H1 (cell line): ENCODE measurements around the gene AGBL1. TPM values are rescaled to one million over a fixed set of nuclear protein-coding genes. Genes with fewer than 3 reads are reported as not detected.

Experiments
- CTCF ChIA-PET: fragments of 300-600 bp; sonication (Branson Sonifier 250); formaldehyde crosslinking; loops from one replicate; lab custom pipeline; 2021; ENCODE audit not compliant: partially characterized antibody; lab: Charles Lee
- POLR2A ChIA-PET: fragments of 300-600 bp; sonication (Branson Sonifier 250); formaldehyde crosslinking; loops from one replicate; lab custom pipeline; 2021; ENCODE audit warnings: inconsistent platforms; ENCODE audit not compliant: partially characterized antibody; lab: Charles Lee
- DNase-seq, 2 experiments: peaks; one replicate each; pipeline versions ENCODE4 v3.0.0 to v3.0.0-alpha.2; 2010 to 2022; ENCODE audit warnings: low spot score in 2 of 2, low read depth in 1 of 2, mixed read lengths in 1 of 2
- FAIRE-seq: peaks from 2 replicates; lab custom pipeline; 2011; peaks lifted over from hg19 to GRCh38; lab: Jason Lieb, UNC
- H2AFZ ChIP-seq: 2 replicates; pipeline ENCODE4 v1.8.1; 2012; ENCODE audit warnings: low read length, inconsistent platforms
- H2AK5ac ChIP-seq: 2 replicates; pipeline ENCODE4 v1.6.1; 2013; ENCODE audit warnings: low read depth, low read length
- H2BK120ac ChIP-seq: replicated peaks from 2 replicates; pipeline ENCODE3; 2013; ENCODE audit warnings: low read depth, low read length, inconsistent platforms
- H2BK12ac ChIP-seq: 2 replicates; pipeline ENCODE4 v1.6.1; 2013; ENCODE audit warnings: low read depth, low read length
- H2BK15ac ChIP-seq: 2 replicates; pipeline ENCODE4 v1.6.1; 2013; ENCODE audit warnings: low read length
- H2BK20ac ChIP-seq: 2 replicates; pipeline ENCODE4 v1.6.1; 2013; ENCODE audit warnings: low read length
- H2BK5ac ChIP-seq: 2 replicates; pipeline ENCODE4 v1.6.1; 2013; ENCODE audit warnings: low read depth, low read length
- H3K14ac ChIP-seq: 2 replicates; pipeline ENCODE4 v1.6.1; 2013; ENCODE audit warnings: inconsistent platforms; ENCODE audit not compliant: insufficient read length
- H3K18ac ChIP-seq: 2 replicates; pipeline ENCODE4 v1.6.1; 2013; ENCODE audit warnings: low read length; ENCODE audit errors: extremely low read depth
- H3K23ac ChIP-seq: 2 replicates; pipeline ENCODE4 v1.6.1; 2013; ENCODE audit warnings: inconsistent platforms; ENCODE audit not compliant: insufficient read length
- H3K23me2 ChIP-seq: 2 replicates; pipeline ENCODE4 v1.6.1; 2013; ENCODE audit warnings: low read depth, low read length
- H3K27ac ChIP-seq: 2 replicates; pipeline ENCODE4 v1.6.1; 2011; ENCODE audit warnings: low read depth, low read length, inconsistent platforms
- H3K27me3 ChIP-seq, 4 experiments: replicated peaks in 1 of 4; 1 replicate in 1 of 4; 2 replicates in 3 of 4; pipeline versions ENCODE4 v1.6.1 to v1.8.1; 2011 to 2013; ENCODE audit warnings: low read length in 3 of 4, mild to moderate bottlenecking in 3 of 4, inconsistent platforms in 2 of 4, mixed read lengths in 2 of 4, moderate library complexity in 1 of 4; ENCODE audit not compliant: control insufficient read depth in 3 of 4, insufficient read depth in 3 of 4; ENCODE audit errors: extremely low read depth in 1 of 4
- H3K36me3 ChIP-seq, 4 experiments: 2 replicates each; pipeline versions ENCODE4 v1.6.1 to v1.8.1; 2011 to 2013; ENCODE audit warnings: mild to moderate bottlenecking in 4 of 4, low read length in 3 of 4, moderate library complexity in 2 of 4, control low read depth in 1 of 4, inconsistent platforms in 1 of 4; ENCODE audit not compliant: insufficient read depth in 4 of 4, control insufficient read depth in 2 of 4
- H3K4ac ChIP-seq: replicated peaks from 2 replicates; pipeline ENCODE3; 2013; ENCODE audit warnings: low read length, low read depth, mixed read lengths, inconsistent platforms; ENCODE audit not compliant: insufficient read length
- H3K4me1 ChIP-seq, 4 experiments: replicated peaks in 1 of 4; 1 replicate in 1 of 4; 2 replicates in 3 of 4; pipeline versions ENCODE4 v1.6.1 to v1.8.1; 2011 to 2013; ENCODE audit warnings: low read length in 3 of 4, inconsistent platforms in 2 of 4, mixed read lengths in 1 of 4; ENCODE audit not compliant: insufficient read depth in 4 of 4, control insufficient read depth in 3 of 4
- H3K4me2 ChIP-seq, 2 experiments: 2 replicates each; pipeline versions ENCODE4 v1.6.1 to v1.8.1; 2011 to 2013; ENCODE audit warnings: low read depth in 2 of 2, low read length in 2 of 2, control low read depth in 1 of 2, inconsistent platforms in 1 of 2, mild to moderate bottlenecking in 1 of 2; ENCODE audit not compliant: insufficient read depth in 1 of 2
- H3K4me3 ChIP-seq, 4 experiments: fragments of 200-600, 300-600 bp in 1 of 4; sonication (generic), shearing (Covaris generic), sonication (Bioruptor Twin) in 1 of 4; 2 replicates each; pipeline versions ENCODE4 v1.5.1 to v1.8.1; 2011 to 2016; ENCODE audit warnings: low read length in 4 of 4, low read depth in 3 of 4, control low read depth in 2 of 4, inconsistent platforms in 2 of 4, mild to moderate bottlenecking in 2 of 4, mixed read lengths in 1 of 4, moderate library complexity in 1 of 4; ENCODE audit not compliant: insufficient read depth in 2 of 4; ENCODE audit errors: extremely low read depth in 1 of 4
- H3K56ac ChIP-seq: replicated peaks from 2 replicates; pipeline ENCODE3; 2013; ENCODE audit warnings: low read depth, mild to moderate bottlenecking, mixed read lengths, low read length, inconsistent platforms; ENCODE audit not compliant: insufficient read length
- H3K79me1 ChIP-seq: 2 replicates; pipeline ENCODE4 v1.6.1; 2013; ENCODE audit warnings: low read depth, low read length, control low read depth
- H3K79me2 ChIP-seq, 2 experiments: 2 replicates each; pipeline versions ENCODE4 v1.6.1 to v1.8.1; 2012 to 2013; ENCODE audit warnings: low read length in 2 of 2, mild to moderate bottlenecking in 2 of 2, inconsistent platforms in 1 of 2; ENCODE audit not compliant: insufficient read depth in 2 of 2, control insufficient read depth in 1 of 2
- H3K9ac ChIP-seq, 4 experiments: replicated peaks in 1 of 4; 1 replicate in 1 of 4; 2 replicates in 3 of 4; pipeline versions ENCODE4 v1.6.1 to v1.8.1; 2011 to 2013; ENCODE audit warnings: low read depth in 3 of 4, low read length in 3 of 4, control low read depth in 2 of 4, mild to moderate bottlenecking in 2 of 4, moderate library complexity in 2 of 4, inconsistent platforms in 1 of 4; ENCODE audit errors: extremely low read depth in 1 of 4
- H3K9me3 ChIP-seq, 2 experiments: 2 replicates each; pipeline versions ENCODE4 v1.6.1 to v1.8.1; 2012 to 2013; ENCODE audit warnings: mild to moderate bottlenecking in 2 of 2, moderate library complexity in 2 of 2, control low read depth in 1 of 2, inconsistent platforms in 1 of 2, low read depth in 1 of 2, low read length in 1 of 2, mixed read lengths in 1 of 2; ENCODE audit not compliant: insufficient read depth in 2 of 2
- H4K20me1 ChIP-seq, 2 experiments: replicated peaks in 1 of 2; 2 replicates each; pipeline versions ENCODE3 to v1.8.1; 2011 to 2013; ENCODE audit warnings: inconsistent platforms in 2 of 2, low read length in 2 of 2, mild to moderate bottlenecking in 1 of 2; ENCODE audit not compliant: insufficient read depth in 2 of 2, control insufficient read depth in 1 of 2
- H4K5ac ChIP-seq: 2 replicates; pipeline ENCODE4 v1.6.1; 2013; ENCODE audit warnings: low read length, low read depth, mixed read lengths, inconsistent platforms; ENCODE audit not compliant: insufficient read length
- H4K8ac ChIP-seq: 2 replicates; pipeline ENCODE4 v1.8.0; 2013; ENCODE audit warnings: mild to moderate bottlenecking, moderate library complexity, low read length, inconsistent platforms; ENCODE audit not compliant: insufficient read depth; ENCODE audit errors: extremely low read depth
- H4K91ac ChIP-seq: replicated peaks from 2 replicates; pipeline ENCODE3; 2013; ENCODE audit warnings: low read length, mixed read lengths, inconsistent platforms; ENCODE audit not compliant: insufficient read length
- BACH1 ChIP-seq: IDR thresholded peaks from 2 replicates; pipeline ENCODE4 v1.6.1; 2012; ENCODE audit warnings: low read length, improper control_type of control experiment
- GABPA ChIP-seq: IDR thresholded peaks from 2 replicates; pipeline ENCODE4 v1.6.1; 2011; ENCODE audit warnings: mild to moderate bottlenecking, low read length, moderate library complexity, borderline replicate concordance; ENCODE audit not compliant: insufficient read depth
- GTF2F1 ChIP-seq: IDR thresholded peaks from 2 replicates; pipeline ENCODE4 v1.6.1; 2012; ENCODE audit warnings: low read depth, low read length, improper control_type of control experiment, borderline replicate concordance
- NANOG ChIP-seq: IDR thresholded peaks from 2 replicates; pipeline ENCODE4 v1.6.1; 2011; ENCODE audit warnings: low read length, low read depth, mild to moderate bottlenecking, inconsistent platforms; ENCODE audit not compliant: insufficient read depth, poor library complexity, severe bottlenecking
- RNF2 ChIP-seq: fragments of 200-900, 300-1000 bp; sonication (generic); IDR thresholded peaks from 2 replicates; pipeline ENCODE4 v1.7.1; 2016; ENCODE audit warnings: borderline replicate concordance, low read depth, mild to moderate bottlenecking, antibody characterized with exemption, low read length; ENCODE audit not compliant: poor library complexity, severe bottlenecking; ENCODE audit errors: missing control alignments
- SIRT6 ChIP-seq: IDR thresholded peaks from one replicate; pipeline ENCODE4 v1.7.1; 2012; ENCODE audit warnings: low read length, inconsistent platforms
- WGBS, 2 experiments: shearing (Covaris generic) in 1 of 2; methylation state at CpG; one replicate each; pipeline versions ENCODE4 v1.1.6 to v1.1.7; 2013 to 2015; ENCODE audit warnings: low lambda C conversion rate in 2 of 2, mixed read lengths in 2 of 2, inconsistent platforms in 1 of 2, low coverage in 1 of 2, missing lambda C conversion rate in 1 of 2; ENCODE audit not compliant: insufficient replicate concordance in 2 of 2, insufficient coverage in 1 of 2, insufficient read length in 1 of 2; ENCODE audit errors: extremely low coverage in 1 of 2, missing lambda C conversion rate in 1 of 2; 5-methylcytosine and 5-hydroxymethylcytosine counted together
- polyA plus RNA-seq, 7 experiments: library from polyadenylated mRNA; depleted of rRNA in 3 of 7; stranded (reverse) in 5 of 7; unstranded in 2 of 7; fragments of >200 nt in 5 of 7; fragments of 200-250 nt in 2 of 7; gene quantifications; 1 replicate in 5 of 7; 2 replicates in 1 of 7; 4 replicates in 1 of 7; pipeline versions ENCODE4 v1.2.1 to v1.2.3, GENCODE V29; 2011 to 2013; ENCODE audit warnings: missing spikeins in 2 of 7, mixed read lengths in 2 of 7
- total RNA-seq: library from RNA; stranded (reverse); fragmentation: NEBNext Ultra II Directional; extraction: Animal tissue kit (Norgen Biotek cat#: 25700); gene quantifications from 2 replicates; pipeline ENCODE4 v1.2.1, GENCODE V29; 2021

The AGBL1 gene
- total and polyA plus RNA-seq, 2 of the 8 experiments (the other 6 are each of a cell fraction or from before 2014, with no cell fraction given): not detected

GRCh38 chr15:86121568-86122225 is 42.0 kb downstream of the AGBL1 start:
- WGBS, 2 experiments: 80% methylated on average over 7 of the region's 7 CpGs; no CpG with 5 or more reads in 1 of the 2 experiments
- Histone ChIP-seq H3K23ac (no peak overlapping the region), H4K91ac (peak overlapping the region; percentile 4), H2AFZ (peak overlapping the region; percentile 71; the same call in 1 of the 2 replicates), H2BK120ac (peak overlapping the region; percentile 0), H3K79me2 (no peaks in the 10 kb centered on the region), H3K14ac (no peak overlapping the region), H3K27ac (no peak overlapping the region), H2BK20ac (peak overlapping the region; percentile 99), H3K36me3 (no peaks in the 10 kb centered on the region), H3K56ac (no peak overlapping the region), H3K18ac (0 out of 2 replicates have a peak overlapping the region, but pooled peaks have one; percentile 4), H4K8ac (no peak overlapping the region), H3K27me3 (no peaks in the 10 kb centered on the region), H3K9ac (no peak overlapping the region), H2AK5ac (no peak overlapping the region), H4K20me1 (no peaks in the 10 kb centered on the region), H3K23me2 (no peaks in the 10 kb centered on the region), H3K4me1 (peaks cover 0 to 7% (median 4%) of the 10 kb centered on the region in 4 experiments; a peak in 4 of 7 replicates), H3K9me3 (no peaks in the 10 kb centered on the region), H3K4ac (no peak overlapping the region), H2BK15ac (no peak overlapping the region), H3K4me2 (no peak overlapping the region), H2BK12ac (peak overlapping the region; percentile 61), H4K5ac (peak overlapping the region; percentile 2), H3K79me1 (no peaks in the 10 kb centered on the region), H3K4me3 (0 out of 8 replicates have a peak overlapping the region, but pooled peaks of 1 of the 4 experiments have one; percentile 21), H2BK5ac (peak overlapping the region; percentile 95; the same call in 1 of the 2 replicates)
- FAIRE-seq (no peak), DNase-seq (no peak)
- POLR2A ChIA-PET: no interaction called here
- CTCF ChIA-PET: interaction anchor here (1.3 kb wide), 1 partner anchor 15 kb away, joined by 3 read pairs; no protein-coding TSS in a partner anchor
- TF ChIP-seq NANOG (no peak), GTF2F1 (no peak), RNF2 (no peak), SIRT6 (no peak), GABPA (no peak), BACH1 (no peak)
